Measurements from ENCODE around the gene RAD51B.
"Not testable (repeated sequence)": the region's sequence is repeated elsewhere in the genome, so short reads cannot be mapped to it uniquely, and the experiment has no call there.

Gene RAD51B

GRCh38 chr14:67951529-67952135 lies 132.1 kb downstream of the RAD51B start:
- no peak for DNase-seq

GRCh38 chr14:67952381-67952780 lies 132.8 kb downstream of the RAD51B start:
- DNase-seq, result no peak

- DNase-seq, result no peak
These were observed 133.2 kb downstream of the RAD51B start for GRCh38 chr14:67952786-67953185.

GRCh38 chr14:67955261-67955660 lies 135.7 kb downstream of the RAD51B start:
- no peak for DNase-seq

GRCh38 chr14:67957946-67958345 lies 138.4 kb downstream of the RAD51B start:
- no peak for DNase-seq

GRCh38 chr14:67961676-67962075 lies 142.1 kb downstream of the RAD51B start:
- DNase-seq, result no peak

GRCh38 chr14:67962215-67962644 lies 142.7 kb downstream of the RAD51B start:
- no peak for DNase-seq

GRCh38 chr14:67963545-67963944 lies 144.0 kb downstream of the RAD51B start:
- no peak for DNase-seq

- DNase-seq, result no peak
These were observed 144.6 kb downstream of the RAD51B start for GRCh38 chr14:67963960-67964812.

- no peak for DNase-seq
These were observed 146.1 kb downstream of the RAD51B start for GRCh38 chr14:67965696-67966095.

GRCh38 chr14:67967206-67967605 lies 147.6 kb downstream of the RAD51B start:
- no peak for DNase-seq

GRCh38 chr14:67967970-67968369 lies 148.4 kb downstream of the RAD51B start:
- DNase-seq, result not testable (repeated sequence)

GRCh38 chr14:67970923-67971322 lies 151.3 kb downstream of the RAD51B start:
- no peak for DNase-seq

- DNase-seq, result no peak
These were observed 152.3 kb downstream of the RAD51B start for GRCh38 chr14:67971627-67972625.

- DNase-seq, result no peak
These were observed 153.9 kb downstream of the RAD51B start for GRCh38 chr14:67973436-67973835.

- DNase-seq, result no peak
These were observed 155.9 kb downstream of the RAD51B start for GRCh38 chr14:67975470-67975869.

- DNase-seq, result no peak
These were observed 158.0 kb downstream of the RAD51B start for GRCh38 chr14:67977434-67978034.

GRCh38 chr14:67978749-67979148 lies 159.2 kb downstream of the RAD51B start:
- no peak for DNase-seq

GRCh38 chr14:67982711-67983608 lies 163.4 kb downstream of the RAD51B start:
- no peak for DNase-seq

GRCh38 chr14:67984274-67984673 lies 164.7 kb downstream of the RAD51B start:
- DNase-seq, result no peak

GRCh38 chr14:67986131-67986841 lies 166.7 kb downstream of the RAD51B start:
- no peak for DNase-seq
